GM12878 (cell line): Measurements from ENCODE around the gene HDHD3. TPM values are rescaled to one million over a fixed set of nuclear protein-coding genes. Genes with fewer than 3 reads are reported as not detected.

Source experiments
- ATAC-seq: fragments of 200-7000 bp; cut with Tn5 transposase; 3 replicates; pipeline ENCODE4 v1.9.1; 2020; ENCODE audit warnings: mild to moderate bottlenecking, moderate library complexity
- BruUV-seq: library from RNA; stranded (reverse); fragments of 400-500 nt; replicated peaks from 2 replicates; lab custom pipeline; 2021; lab: Mats Ljungman, UMichigan
- CTCF ChIA-PET: fragments of 300-600 bp; sonication (Branson Sonifier 250); formaldehyde crosslinking; extraction: SDS; loops from one replicate; lab custom pipeline; 2021; ENCODE audit warnings: inconsistent platforms; lab: Yijun Ruan, JAX
- POLR2A ChIA-PET: fragments of 350-600 bp; formaldehyde crosslinking; extraction: SDS; loops from one replicate; lab custom pipeline; 2021; ENCODE audit warnings: inconsistent platforms; lab: Charles Lee
- RAD21 ChIA-PET: fragments of 300-600 bp; sonication (Branson Sonifier 250); formaldehyde crosslinking; loops from one replicate; lab custom pipeline; 2023; ENCODE audit warnings: antibody characterized with exemption; ENCODE audit not compliant: unreplicated experiment; lab: Charles Lee
- SMC1A ChIA-PET: fragments of 300-600 bp; sonication (Branson Sonifier 250); formaldehyde crosslinking; loops from one replicate; lab custom pipeline; 2023; ENCODE audit not compliant: unreplicated experiment, uncharacterized antibody; lab: Charles Lee
- DNase-seq: peaks from one replicate; pipeline ENCODE4 v3.0.0-alpha.2; 2011; ENCODE audit warnings: low read depth, low spot score
- FAIRE-seq: peaks from 3 replicates; lab custom pipeline; 2011; peaks lifted over from hg19 to GRCh38; lab: Jason Lieb, UNC
- H2AFZ ChIP-seq: 2 replicates; pipeline ENCODE4 v1.6.0; 2011; ENCODE audit warnings: low read depth, low read length, control low read depth; ENCODE audit not compliant: control insufficient read depth
- H3K27ac ChIP-seq: 2 replicates; pipeline ENCODE4 v1.5.1; 2011; ENCODE audit warnings: control low read depth; ENCODE audit not compliant: control insufficient read depth, insufficient read depth
- H3K27me3 ChIP-seq, 2 experiments: replicated peaks in 1 of 2; 2 replicates each; pipeline versions ENCODE4 v1.6.0 to v1.6.1; 2011; ENCODE audit warnings: low read length in 1 of 2; ENCODE audit not compliant: control insufficient read depth in 2 of 2, insufficient read depth in 2 of 2
- H3K36me3 ChIP-seq, 2 experiments: 2 replicates each; pipeline ENCODE4 v1.5.1; 2011; ENCODE audit warnings: low read length in 1 of 2; ENCODE audit not compliant: control insufficient read depth in 2 of 2, insufficient read depth in 2 of 2
- H3K4me1 ChIP-seq: 2 replicates; pipeline ENCODE4 v1.6.1; 2011; ENCODE audit warnings: mild to moderate bottlenecking, low read length, moderate library complexity, mixed read lengths; ENCODE audit not compliant: control insufficient read depth, insufficient read depth
- H3K4me2 ChIP-seq: 2 replicates; pipeline ENCODE4 v1.6.0; 2011; ENCODE audit warnings: control low read depth; ENCODE audit not compliant: control insufficient read depth, insufficient read depth
- H3K4me3 ChIP-seq: fragments of 200-600 bp; sonication (generic); 2 replicates; pipeline ENCODE4 v1.5.1; 2016
- H3K79me2 ChIP-seq: 2 replicates; pipeline ENCODE4 v1.6.0; 2011; ENCODE audit warnings: low read length; ENCODE audit not compliant: control insufficient read depth, insufficient read depth
- H3K9ac ChIP-seq: 2 replicates; pipeline ENCODE4 v1.8.0; 2011; ENCODE audit warnings: low read length, control low read depth, mixed read lengths; ENCODE audit not compliant: control insufficient read depth, insufficient read depth
- H3K9me3 ChIP-seq: replicated peaks from 3 replicates; pipeline ENCODE4 v1.5.1; 2011; ENCODE audit warnings: mild to moderate bottlenecking, low read length; ENCODE audit not compliant: control insufficient read depth, insufficient read depth
- H4K20me1 ChIP-seq: 2 replicates; pipeline ENCODE4 v1.6.0; 2011; ENCODE audit not compliant: control insufficient read depth, insufficient read depth
- EP300 ChIP-seq, 2 experiments: fragments of 150-350 bp in 1 of 2; IDR thresholded peaks; 2 replicates each; pipeline ENCODE4 v1.6.1; 2011 to 2012; ENCODE audit warnings: low read depth in 2 of 2, low read length in 2 of 2, borderline replicate concordance in 1 of 2, improper control_type of control experiment in 1 of 2, inconsistent platforms in 1 of 2; ENCODE audit not compliant: control insufficient read depth in 1 of 2
- ESRRA ChIP-seq: IDR thresholded peaks from 2 replicates; pipeline ENCODE4 v1.6.1; 2012; ENCODE audit warnings: mild to moderate bottlenecking, low read length, improper control_type of control experiment
- EZH2 ChIP-seq: IDR thresholded peaks from 2 replicates; pipeline ENCODE4 v1.6.1; 2012; ENCODE audit warnings: low read depth, mild to moderate bottlenecking, control low read depth, inconsistent platforms, low read length, borderline replicate concordance; ENCODE audit not compliant: control insufficient read depth
- MTA3 ChIP-seq: IDR thresholded peaks from 2 replicates; pipeline ENCODE4 v1.6.1; 2012; ENCODE audit warnings: low read length, inconsistent platforms, borderline replicate concordance
- NR2C2 ChIP-seq: IDR thresholded peaks from 2 replicates; pipeline ENCODE4 v1.6.1; 2011; ENCODE audit warnings: borderline replicate concordance, low read depth; ENCODE audit not compliant: control insufficient read depth, insufficient read length
- POLR2A ChIP-seq: IDR thresholded peaks from 2 replicates; pipeline ENCODE4 v1.6.1; 2011; ENCODE audit warnings: low read depth, mild to moderate bottlenecking, low read length
- RBBP5 ChIP-seq: fragments of 200-600 bp; sonication (generic); conservative IDR thresholded peaks from 2 replicates; pipeline ENCODE4 v1.6.1; 2016
- RUNX3 ChIP-seq: IDR thresholded peaks from 2 replicates; pipeline ENCODE4 v1.6.1; 2012; ENCODE audit warnings: low read length, inconsistent platforms
- SMAD5 ChIP-seq: IDR thresholded peaks from 2 replicates; pipeline ENCODE4 v1.6.1; 2016; ENCODE audit warnings: antibody characterized with exemption, low read depth
- SMARCA5 ChIP-seq: fragments of 450-650 bp; IDR thresholded peaks from 2 replicates; pipeline ENCODE4 v1.6.1; 2017; ENCODE audit warnings: mild to moderate bottlenecking
- SPI1 ChIP-seq: IDR thresholded peaks from 2 replicates; pipeline ENCODE4 v1.6.1; 2011; ENCODE audit warnings: low read depth, mild to moderate bottlenecking, low read length, moderate library complexity, borderline replicate concordance; ENCODE audit not compliant: insufficient read depth
- YBX1 ChIP-seq: fragments of 450-650 bp; IDR thresholded peaks from 2 replicates; pipeline ENCODE4 v1.6.1; 2016; ENCODE audit warnings: antibody characterized with exemption
- WGBS: methylation state at CpG from one replicate; pipeline ENCODE4 v1.1.6; 2016; ENCODE audit warnings: low lambda C conversion rate; ENCODE audit not compliant: insufficient replicate concordance, insufficient coverage; ENCODE audit errors: missing lambda C conversion rate; 5-methylcytosine and 5-hydroxymethylcytosine counted together
- in situ Hi-C: fragments of 300-500 bp; cut with MboI; formaldehyde crosslinking; loops from 9 replicates; pipeline ENCODE4 v1.14.3; 2018; ENCODE audit warnings: mixed read lengths
- intact Hi-C: fragments of 100-400 bp; cut with micrococcal nuclease; formaldehyde crosslinking; loops from one replicate; pipeline ENCODE4 v1.14.2; 2022; ENCODE audit not compliant: unreplicated experiment
- polyA plus RNA-seq, 11 experiments: library from polyadenylated mRNA; depleted of rRNA in 4 of 11; unstranded in 6 of 11; stranded (reverse) in 5 of 11; fragments of >200 nt; fragmentation: Nextera tagmentation in 4 of 11; fragmentation: Illumina TruSeq in 1 of 11; extraction: Ambion mirVana in 4 of 11; extraction: Trizol in 1 of 11; gene quantifications; 1 replicate in 1 of 11; 2 replicates in 10 of 11; pipeline versions ENCODE4 v1.2.1 to v1.2.3, GENCODE V29; 2011 to 2016; ENCODE audit warnings: inconsistent platforms in 2 of 11, missing spikeins in 2 of 11, low read depth in 1 of 11
- total RNA-seq, 4 experiments: library from RNA; depleted of rRNA in 3 of 4; stranded (reverse); fragments of >200 nt in 3 of 4; fragmentation: Illumina TruSeq in 1 of 4; extraction: Trizol in 1 of 4; gene quantifications; 2 replicates each; pipeline versions ENCODE4 v1.2.1 to v1.2.3, GENCODE V29; 2013 to 2021
- TF ChIP-seq, protein P1 (sequence below), 3 experiments: IDR thresholded peaks in 2 of 3; conservative IDR thresholded peaks in 1 of 3; 2 replicates each; pipeline ENCODE4 v1.5.1; 2011; ENCODE audit warnings: low read depth in 3 of 3, low read length in 3 of 3, mild to moderate bottlenecking in 3 of 3, control low read depth in 2 of 3, moderate library complexity in 2 of 3, inconsistent platforms in 1 of 3, mixed read lengths in 1 of 3; ENCODE audit not compliant: control insufficient read depth in 2 of 3, insufficient read depth in 1 of 3; ENCODE audit errors: extremely low read depth in 1 of 3
- TF ChIP-seq, protein P2 (sequence below): IDR thresholded peaks from 2 replicates; pipeline ENCODE4 v1.6.1; 2011; ENCODE audit warnings: borderline replicate concordance, low read depth, mild to moderate bottlenecking, moderate library complexity, low read length; ENCODE audit not compliant: insufficient read depth, poor library complexity, severe bottlenecking

Gene HDHD3
- total and polyA plus RNA-seq, 10 of the 15 experiments (the other 5 are each of a cell fraction or from before 2014, with no cell fraction given) = 1.3 to 29.4 (median 17.9) TPM

DNA sequence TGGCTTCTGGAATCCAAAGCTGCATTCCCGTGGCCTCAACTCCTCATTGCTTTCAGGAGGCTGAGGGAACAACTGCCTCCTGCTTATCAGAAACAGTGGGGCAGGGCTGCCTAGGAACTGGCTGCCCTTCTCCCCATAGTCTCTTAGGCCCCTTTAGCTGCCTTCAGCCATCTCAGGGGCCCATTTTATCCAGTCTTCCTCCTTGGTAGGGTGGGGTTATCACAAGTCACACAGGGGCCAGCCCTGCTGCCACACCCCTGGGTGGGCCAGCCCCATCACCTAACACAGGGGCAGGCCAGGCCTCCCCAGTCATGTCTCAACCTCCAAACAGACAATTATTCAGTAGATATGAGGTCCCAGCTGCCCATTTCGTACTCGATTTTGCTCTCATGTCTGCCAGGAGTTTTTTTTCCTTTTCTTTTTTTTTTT lies 20.4 kb upstream of the HDHD3 start:
- Histone ChIP-seq H3K9ac (no peak overlapping the region), H3K4me3 (no peak overlapping the region), H3K36me3 (no peaks in the 10 kb centered on the region), H3K79me2 (no peaks in the 10 kb centered on the region; the same call in 1 of the 2 replicates), H2AFZ (no peak overlapping the region), H3K4me2 (no peak overlapping the region), H3K27me3 (no peaks in the 10 kb centered on the region), H3K27ac (no peak overlapping the region), H4K20me1 (no peaks in the 10 kb centered on the region), H3K4me1 (no peaks in the 10 kb centered on the region), H3K9me3 (no peaks in the 10 kb centered on the region)
- TF ChIP-seq NR2C2 (no peak), MTA3 (no peak), SMARCA5 (no peak), EZH2 (no peak), POLR2A (no peak), SMAD5 (no peak), ESRRA (no peak), SPI1 (no peak), YBX1 (no peak), RUNX3 (no peak), RBBP5 (no peak), EP300 (IDR thresholded peaks at IDR 0.05; ENCODE audit: borderline replicate concordance in 1 of 2, control insufficient read depth in 1 of 2, low read depth in 2 of 2, low read length in 2 of 2) (no peak)
- TF ChIP-seq, protein P1, sequence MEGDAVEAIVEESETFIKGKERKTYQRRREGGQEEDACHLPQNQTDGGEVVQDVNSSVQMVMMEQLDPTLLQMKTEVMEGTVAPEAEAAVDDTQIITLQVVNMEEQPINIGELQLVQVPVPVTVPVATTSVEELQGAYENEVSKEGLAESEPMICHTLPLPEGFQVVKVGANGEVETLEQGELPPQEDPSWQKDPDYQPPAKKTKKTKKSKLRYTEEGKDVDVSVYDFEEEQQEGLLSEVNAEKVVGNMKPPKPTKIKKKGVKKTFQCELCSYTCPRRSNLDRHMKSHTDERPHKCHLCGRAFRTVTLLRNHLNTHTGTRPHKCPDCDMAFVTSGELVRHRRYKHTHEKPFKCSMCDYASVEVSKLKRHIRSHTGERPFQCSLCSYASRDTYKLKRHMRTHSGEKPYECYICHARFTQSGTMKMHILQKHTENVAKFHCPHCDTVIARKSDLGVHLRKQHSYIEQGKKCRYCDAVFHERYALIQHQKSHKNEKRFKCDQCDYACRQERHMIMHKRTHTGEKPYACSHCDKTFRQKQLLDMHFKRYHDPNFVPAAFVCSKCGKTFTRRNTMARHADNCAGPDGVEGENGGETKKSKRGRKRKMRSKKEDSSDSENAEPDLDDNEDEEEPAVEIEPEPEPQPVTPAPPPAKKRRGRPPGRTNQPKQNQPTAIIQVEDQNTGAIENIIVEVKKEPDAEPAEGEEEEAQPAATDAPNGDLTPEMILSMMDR (IDR thresholded peaks at IDR 0.05 in 2 of 3, conservative IDR thresholded peaks at IDR 0.05 in 1 of 3; ENCODE audit: control insufficient read depth in 2 of 3, extremely low read depth in 1 of 3, insufficient read depth in 1 of 3, low read depth in 3 of 3, low read length in 3 of 3) = no peak
- TF ChIP-seq, protein P2, sequence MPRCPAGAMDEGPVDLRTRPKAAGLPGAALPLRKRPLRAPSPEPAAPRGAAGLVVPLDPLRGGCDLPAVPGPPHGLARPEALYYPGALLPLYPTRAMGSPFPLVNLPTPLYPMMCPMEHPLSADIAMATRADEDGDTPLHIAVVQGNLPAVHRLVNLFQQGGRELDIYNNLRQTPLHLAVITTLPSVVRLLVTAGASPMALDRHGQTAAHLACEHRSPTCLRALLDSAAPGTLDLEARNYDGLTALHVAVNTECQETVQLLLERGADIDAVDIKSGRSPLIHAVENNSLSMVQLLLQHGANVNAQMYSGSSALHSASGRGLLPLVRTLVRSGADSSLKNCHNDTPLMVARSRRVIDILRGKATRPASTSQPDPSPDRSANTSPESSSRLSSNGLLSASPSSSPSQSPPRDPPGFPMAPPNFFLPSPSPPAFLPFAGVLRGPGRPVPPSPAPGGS = no peak
- intact Hi-C loops = no loop called here
- FAIRE-seq = no peak
- ChIA-PET RAD21 (no interaction called here), SMC1A (interaction anchor here (1.0 to 3.8 kb wide), 2 partner anchors 12 to 123 kb away, joined by 3 to 12 read pairs; partner anchors contain the start of gene CDC26), CTCF (interaction anchor here (0.9 to 9.2 kb wide), 3 partner anchors 13 to 258 kb away, joined by 3 to 96 read pairs (median 4); partner anchors contain the start of genes C9orf43, CDC26, POLE3 and PRPF4), POLR2A (no interaction called here)
- BruUV-seq = no TSS peak
- in situ Hi-C loops = no loop called here
- no peak for ATAC-seq
- no peak for DNase-seq
- WGBS = 88% methylated on average over 3 of the region's 3 CpGs
